Common myeloid progenitor, CD34-positive (primary cell): ENCODE measurements around the gene EGFL8.
"Not testable (repeated sequence)": the region's sequence is repeated elsewhere in the genome, so short reads cannot be mapped to it uniquely, and the experiment has no call there.

Experiments
- CTCF ChIA-PET: fragments of 350-600 bp; sonication (Branson Sonifier 250); formaldehyde crosslinking; loops from one replicate; lab custom pipeline; 2021; ENCODE audit warnings: antibody characterized with exemption; lab: Charles Lee
- POLR2A ChIA-PET: fragments of 350-600 bp; sonication (Branson Sonifier 250); formaldehyde crosslinking; loops from one replicate; lab custom pipeline; 2021; ENCODE audit warnings: antibody characterized with exemption; lab: Charles Lee
- DNase-seq, 3 donors: peaks; one replicate each; pipeline versions ENCODE4 v3.0.0 to v3.0.0-alpha.2; 2013
- H3K27ac ChIP-seq, 2 experiments: 1 replicate in 1 of 2; 2 replicates in 1 of 2; pipeline ENCODE4 v1.7.0; 2013; ENCODE audit warnings: inconsistent platforms in 2 of 2, low read length in 2 of 2, mild to moderate bottlenecking in 2 of 2, low read depth in 1 of 2, moderate library complexity in 1 of 2; ENCODE audit not compliant: severe bottlenecking in 2 of 2, insufficient read depth in 1 of 2, poor library complexity in 1 of 2
- H3K27me3 ChIP-seq, 5 experiments: replicated peaks in 2 of 5; 1 replicate in 3 of 5; 2 replicates in 2 of 5; pipeline versions ENCODE4 v1.6.1 to v1.7.0; 2013; ENCODE audit warnings: low read length in 4 of 5, mild to moderate bottlenecking in 2 of 5, moderate library complexity in 2 of 5, inconsistent platforms in 1 of 5; ENCODE audit not compliant: insufficient read depth in 5 of 5, control insufficient read depth in 4 of 5
- H3K36me3 ChIP-seq, 4 experiments: 1 replicate in 2 of 4; 2 replicates in 2 of 4; pipeline versions ENCODE4 v1.6.1 to v1.7.0; 2013; ENCODE audit warnings: low read length in 3 of 4, control low read depth in 1 of 4, mild to moderate bottlenecking in 1 of 4; ENCODE audit not compliant: control insufficient read depth in 4 of 4, insufficient read depth in 4 of 4
- H3K4me1 ChIP-seq, 4 experiments: 1 replicate in 3 of 4; 2 replicates in 1 of 4; pipeline versions ENCODE4 v1.6.1 to v1.7.1; 2013; ENCODE audit warnings: low read length in 3 of 4, mild to moderate bottlenecking in 3 of 4, control low read depth in 1 of 4, inconsistent platforms in 1 of 4, moderate library complexity in 1 of 4; ENCODE audit not compliant: control insufficient read depth in 4 of 4, insufficient read depth in 4 of 4; ENCODE audit errors: control extremely low read depth in 1 of 4
- H3K4me3 ChIP-seq, 7 experiments: 1 replicate in 4 of 7; 2 replicates in 3 of 7; pipeline versions ENCODE4 v1.5.1 to v1.7.0; 2013; ENCODE audit warnings: mild to moderate bottlenecking in 7 of 7, low read length in 6 of 7, moderate library complexity in 6 of 7, inconsistent platforms in 2 of 7, low read depth in 2 of 7, control low read depth in 1 of 7; ENCODE audit not compliant: insufficient read depth in 4 of 7, control insufficient read depth in 1 of 7; ENCODE audit errors: extremely low read depth in 1 of 7
- H3K9me3 ChIP-seq, 5 experiments: 1 replicate in 4 of 5; 2 replicates in 1 of 5; pipeline versions ENCODE4 v1.6.1 to v1.7.1; 2013; ENCODE audit warnings: low read length in 4 of 5, mild to moderate bottlenecking in 2 of 5, inconsistent platforms in 1 of 5, low read depth in 1 of 5, moderate library complexity in 1 of 5; ENCODE audit not compliant: control insufficient read depth in 4 of 5, insufficient read depth in 2 of 5; ENCODE audit errors: control extremely low read depth in 1 of 5
- WGBS: methylation state at CpG from one replicate; pipeline ENCODE4 v1.1.5; 2013; ENCODE audit not compliant: insufficient coverage; 5-methylcytosine and 5-hydroxymethylcytosine counted together

EGFL8 gene

GRCh38 chr6:32186151-32186840, 21.9 kb downstream of the EGFL8 start:
- peak overlapping the region in 1 of 7 experiments; percentile 54 for H3K4me3 ChIP-seq
- peak overlapping the region; percentile 36 to 69 for H3K27ac ChIP-seq
- WGBS, result 87% methylated on average over 3 of the region's 10 CpGs
- POLR2A ChIA-PET, DNase-seq, CTCF ChIA-PET, H3K27me3 ChIP-seq, H3K9me3 ChIP-seq: not testable (repeated sequence)
- peaks cover 6 to 50% (median 41%) of the 10 kb centered on the region in 4 experiments for H3K4me1 ChIP-seq
- peaks cover 6 to 56% (median 35%) of the 10 kb centered on the region in 4 experiments for H3K36me3 ChIP-seq

DNA sequence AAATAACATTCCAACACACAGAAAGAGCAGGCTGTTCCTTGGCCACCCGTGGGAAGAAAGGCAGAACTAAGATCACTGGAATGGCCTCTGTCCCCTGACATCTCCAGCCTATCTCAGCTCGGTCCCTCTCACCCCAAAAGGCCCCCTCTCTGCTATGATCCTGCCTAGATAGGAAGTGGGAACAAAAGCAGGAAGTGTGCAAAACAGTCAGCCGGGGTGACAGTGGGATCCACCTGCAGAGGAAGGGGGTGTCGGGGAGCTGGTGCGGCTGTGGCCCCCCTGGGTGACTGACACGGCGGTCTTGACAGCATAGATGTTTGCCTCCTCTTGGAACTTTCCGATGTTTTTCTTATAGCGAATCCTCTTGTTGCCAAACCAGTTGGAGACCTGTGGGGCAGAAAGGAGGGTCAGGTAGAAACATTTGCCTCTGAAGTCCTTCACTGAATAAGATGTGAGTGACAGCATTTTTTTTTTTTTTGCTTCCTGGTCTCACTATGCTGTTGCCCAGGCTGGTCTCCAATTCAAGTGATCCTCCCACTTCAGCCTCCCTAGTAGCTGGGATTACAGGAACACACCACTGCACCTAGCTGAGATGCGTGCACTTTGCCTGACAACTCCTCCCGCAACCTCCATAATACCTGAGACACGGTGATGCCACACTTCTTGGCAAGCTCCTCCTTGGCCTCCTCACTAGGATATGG, 22.8 kb downstream of the EGFL8 start:
- Histone ChIP-seq H3K27ac (peak overlapping the region; percentile 36 to 69), H3K27me3 (no peaks in the 10 kb centered on the region), H3K36me3 (peaks cover 6 to 52% (median 31%) of the 10 kb centered on the region in 4 experiments), H3K9me3 (no peaks in the 10 kb centered on the region), H3K4me1 (peaks cover 6 to 57% (median 50%) of the 10 kb centered on the region in 4 experiments), H3K4me3 (peak overlapping the region in 4 of 7 experiments; percentile 16 to 54 (median 26))
- WGBS, result 33% methylated on average over 9 of the region's 12 CpGs
- CTCF ChIA-PET, result interaction anchor here (0.7 to 2.9 kb wide), 2 partner anchors 8 to 69 kb away, joined by 3 to 9 read pairs; no protein-coding TSS in a partner anchor
- POLR2A ChIA-PET, result interaction anchor here (0.9 kb wide), 1 partner anchor 30 kb away, joined by 4 read pairs; no protein-coding TSS in a partner anchor
- DNase-seq, result no peak

GRCh38 chr6:32187725-32188380, 23.5 kb downstream of the EGFL8 start:
- peaks cover 6 to 46% (median 24%) of the 10 kb centered on the region in 4 experiments for H3K36me3 ChIP-seq
- H3K27ac ChIP-seq, result peak overlapping the region; percentile 87 to 93
- ChIA-PET CTCF (interaction anchor here (0.7 to 2.9 kb wide), 2 partner anchors 8 to 69 kb away, joined by 3 to 9 read pairs; no protein-coding TSS in a partner anchor), POLR2A (interaction anchor here (0.9 to 1.2 kb wide), 2 partner anchors 30 to 784 kb away, joined by 3 to 4 read pairs; no protein-coding TSS in a partner anchor)
- WGBS, result 100% methylated on average over 4 of the region's 18 CpGs
- not testable (repeated sequence) for H3K9me3 ChIP-seq, H3K27me3 ChIP-seq, DNase-seq
- peak overlapping the region in 5 of 7 experiments; percentile 75 to 90 (median 88) for H3K4me3 ChIP-seq
- H3K4me1 ChIP-seq, result peaks cover 6 to 57% (median 54%) of the 10 kb centered on the region in 4 experiments

DNA sequence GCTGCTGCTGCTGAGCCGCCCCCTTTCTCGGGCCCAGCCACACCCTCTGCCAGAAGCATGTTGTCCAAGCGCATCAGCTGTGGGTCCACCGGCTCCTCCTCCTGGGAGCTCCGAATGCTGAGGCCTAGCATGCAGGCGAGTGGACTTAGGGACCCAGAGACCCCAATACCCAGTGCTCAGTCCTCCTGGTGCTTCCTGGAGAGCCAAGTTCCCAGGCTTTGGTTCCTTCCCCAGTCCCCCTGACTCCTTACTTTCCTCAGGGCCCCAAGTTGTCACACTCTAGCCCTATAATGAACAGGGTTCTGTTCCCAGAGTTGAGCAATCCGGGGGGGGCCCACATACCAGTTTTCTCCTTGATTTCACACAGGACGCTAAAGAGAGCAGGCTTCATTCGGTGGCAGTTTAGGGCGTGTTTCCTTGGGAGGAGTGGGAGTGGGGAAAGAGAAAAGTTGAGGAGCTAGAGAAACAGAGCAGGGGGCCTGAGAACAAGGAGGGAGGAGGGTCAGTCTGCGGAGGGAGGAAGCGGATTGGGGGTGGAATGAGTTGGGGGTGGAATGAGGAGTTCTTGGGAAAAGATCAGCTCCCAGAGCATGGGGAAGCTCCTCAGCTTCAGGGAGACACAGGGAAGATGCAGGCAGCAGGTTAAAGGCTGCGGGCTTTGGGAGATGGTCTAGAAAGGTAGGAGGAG, 24.1 kb downstream of the EGFL8 start:
- Histone ChIP-seq H3K4me1 (peaks cover 9 to 63% (median 61%) of the 10 kb centered on the region in 4 experiments), H3K27ac (peak overlapping the region; percentile 87 to 93), H3K4me3 (peak overlapping the region; percentile 51 to 90 (median 82)), H3K9me3 (no peaks in the 10 kb centered on the region), H3K36me3 (peaks cover 5 to 39% (median 19%) of the 10 kb centered on the region in 4 experiments), H3K27me3 (no peaks in the 10 kb centered on the region)
- CTCF ChIA-PET, result interaction anchor here (2.9 kb wide), 1 partner anchor 9 kb away, joined by 9 read pairs; no protein-coding TSS in a partner anchor
- POLR2A ChIA-PET, result interaction anchor here (1.1 to 1.2 kb wide), 2 partner anchors 9 to 783 kb away, joined by 3 to 5 read pairs; no protein-coding TSS in a partner anchor
- 34% methylated on average over 5 of the region's 13 CpGs for WGBS
- DNase-seq, result no peak

DNA sequence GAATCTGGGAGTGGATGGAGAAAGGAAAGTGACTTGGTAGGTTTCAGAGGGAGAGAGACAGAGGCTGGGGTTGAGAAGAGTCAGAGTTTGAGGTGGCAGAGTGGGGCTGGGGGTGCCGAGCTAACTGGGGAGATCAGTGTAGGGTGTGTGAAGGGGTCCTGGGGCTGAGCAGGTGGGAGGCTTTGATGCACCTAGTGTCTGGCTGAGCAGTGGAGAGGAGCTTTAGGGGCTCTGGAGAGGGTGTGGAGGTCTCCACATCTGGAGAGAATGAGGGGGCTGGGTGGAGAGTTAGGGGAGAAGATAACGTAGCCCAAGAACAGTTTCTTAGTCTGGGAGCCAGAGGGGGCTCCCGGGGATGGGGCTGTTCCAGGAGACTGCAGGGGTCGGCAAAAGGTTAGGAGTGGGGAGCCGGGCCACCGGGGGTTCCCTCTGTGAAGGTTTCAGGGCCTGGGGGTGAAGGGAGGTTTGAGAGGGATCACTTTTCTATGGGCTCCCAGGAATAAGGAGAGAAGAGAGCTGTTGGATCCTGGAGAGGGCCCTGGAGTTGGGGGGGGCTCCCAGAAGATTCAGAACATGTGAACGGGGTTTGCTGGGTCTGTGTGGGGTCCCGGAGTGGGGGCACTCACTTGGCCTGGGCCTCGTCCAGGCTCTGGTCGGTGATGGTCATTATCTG, 24.8 kb downstream of the EGFL8 start:
- Histone ChIP-seq H3K4me1 (peaks cover 15 to 70% (median 68%) of the 10 kb centered on the region in 4 experiments), H3K36me3 (peaks cover 2 to 32% (median 17%) of the 10 kb centered on the region in 4 experiments), H3K4me3 (peak overlapping the region; percentile 51 to 90 (median 82)), H3K27ac (peak overlapping the region; percentile 87 to 93), H3K27me3 (no peaks in the 10 kb centered on the region), H3K9me3 (no peaks in the 10 kb centered on the region)
- ChIA-PET POLR2A (interaction anchor here (1.1 to 1.2 kb wide), 2 partner anchors 10 to 783 kb away, joined by 3 to 5 read pairs; no protein-coding TSS in a partner anchor), CTCF (interaction anchor here (2.9 kb wide), 1 partner anchor 10 kb away, joined by 9 read pairs; no protein-coding TSS in a partner anchor)
- WGBS, result 7% methylated on average over 5 of the region's 10 CpGs
- DNase-seq, result no peak

- peak overlapping the region; percentile 87 to 93 for H3K27ac ChIP-seq
- H3K4me1 ChIP-seq, result peaks cover 18 to 75% (median 72%) of the 10 kb centered on the region in 4 experiments
- WGBS, result 0% methylated on average over 7 of the region's 23 CpGs
- H3K36me3 ChIP-seq, result peaks cover 0 to 29% (median 15%) of the 10 kb centered on the region in 4 experiments
- H3K27me3 ChIP-seq, result no peaks in the 10 kb centered on the region
- ChIA-PET POLR2A (interaction anchor here (1.1 to 1.7 kb wide), 3 partner anchors 10 to 35 kb away, joined by 3 to 6 read pairs (median 5); no protein-coding TSS in a partner anchor), CTCF (interaction anchor here (0.8 to 2.9 kb wide), 2 partner anchors 10 to 19 kb away, joined by 3 to 9 read pairs; no protein-coding TSS in a partner anchor)
- no peaks in the 10 kb centered on the region for H3K9me3 ChIP-seq
- no peak for DNase-seq
- peak overlapping the region; percentile 51 to 90 (median 82) for H3K4me3 ChIP-seq
These were observed 25.3 kb downstream of the EGFL8 start for GRCh38 chr6:32189742-32190053.
